Measurements from ENCODE around the gene IGFBP2.
A peak's percentile ranks its signal among the peaks of the same experiment; 100 is the strongest.

Gene IGFBP2

DNA sequence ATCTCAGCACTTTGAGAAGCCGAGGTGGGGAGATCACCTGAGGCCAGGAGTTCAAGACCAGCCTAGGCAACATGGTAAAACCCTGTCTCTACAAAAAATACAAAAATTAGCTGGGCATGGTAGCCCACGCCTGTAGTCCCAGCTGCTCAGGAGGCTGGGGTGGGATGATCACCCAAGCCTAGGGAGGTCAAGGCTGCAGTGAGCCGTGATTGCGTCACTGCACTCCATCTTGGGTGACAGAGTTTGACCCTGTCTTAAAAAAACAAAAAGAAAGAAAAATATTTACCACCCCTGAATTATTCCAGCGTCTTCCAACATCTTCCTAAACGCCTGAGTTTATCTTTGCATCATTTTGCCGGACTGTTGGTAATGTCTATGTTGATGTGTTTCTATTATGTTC, 68.3 kb downstream of the IGFBP2 start:
- DNase-seq (ENCODE audit: low read depth, low spot score), result no peak

GRCh38 chr2:216702756-216703155, 69.5 kb downstream of the IGFBP2 start:
- DNase-seq (ENCODE audit: low read depth, low spot score), result no peak

DNA sequence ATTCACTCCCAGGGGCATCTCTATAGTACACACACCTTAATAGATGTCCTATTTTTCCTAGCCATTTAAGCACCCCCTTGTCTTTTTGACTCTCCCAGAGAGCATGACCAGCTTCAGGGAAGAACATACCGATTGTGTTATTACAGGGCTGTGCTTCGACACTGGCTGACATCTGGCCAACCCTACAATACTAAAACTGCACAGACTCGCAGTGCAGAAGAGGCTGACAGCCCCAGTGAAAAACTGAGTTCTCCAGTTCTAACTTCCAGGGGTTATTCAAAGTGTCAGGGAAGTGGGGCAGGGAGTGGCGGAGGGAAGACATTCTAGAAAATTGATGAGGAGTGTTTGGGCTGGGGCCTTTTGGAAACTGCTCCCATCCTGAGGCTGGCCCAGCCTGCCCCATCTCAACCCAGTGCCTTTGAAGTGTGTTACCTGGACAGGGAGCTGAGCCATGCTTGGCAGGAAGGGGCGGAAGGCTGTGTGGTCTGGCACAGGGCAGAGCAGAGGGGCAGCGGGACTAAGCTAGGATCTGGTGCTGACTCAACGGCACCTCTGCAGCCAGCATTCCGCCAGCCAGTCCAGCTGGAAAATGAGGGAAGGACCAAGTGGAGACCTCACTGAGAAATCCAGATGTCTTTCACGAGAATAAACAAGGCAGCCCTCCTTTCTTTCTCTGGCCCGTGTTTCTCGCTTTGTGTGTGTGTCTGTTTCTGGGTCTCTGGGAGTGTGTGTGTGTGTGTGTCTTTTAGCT, 77.5 kb downstream of the IGFBP2 start:
- peak; percentile 86 for DNase-seq (ENCODE audit: low read depth, low spot score)

GRCh38 chr2:216711348-216711747, 78.1 kb downstream of the IGFBP2 start:
- no peak for DNase-seq (ENCODE audit: low read depth, low spot score)

GRCh38 chr2:216713691-216714336, 80.6 kb downstream of the IGFBP2 start:
- DNase-seq (ENCODE audit: low read depth, low spot score), result peak; percentile 95

Measured in astrocyte of the hippocampus (primary cell).